LHCN-M2 (cell line): Measurements from ENCODE around the gene TFCP2. TPM values are rescaled to one million over a fixed set of nuclear protein-coding genes. Genes with fewer than 3 reads are reported as not detected.

ENCODE experiments used
- total RNA-seq: library from RNA; depleted of rRNA; stranded (reverse); fragments of >200 nt; gene quantifications from 2 replicates; pipeline ENCODE4 v1.2.3, GENCODE V29; 2014; rRNA removed

TFCP2 gene
- total RNA-seq, 1 experiment from 2014 or later, result 9.1 TPM

Other genes starting within 250 kb of the TFCP2 start
- not detected in 2 replicates for gene HIGD1C, start 220.6 kb downstream of the TFCP2 start, total RNA-seq
- gene SLC11A2, start 146.8 kb downstream of the TFCP2 start, total RNA-seq, result 29.2 and 36.7 TPM in 2 replicates
- 24.4 and 32.1 TPM in 2 replicates for gene LETMD1, start 124.8 kb downstream of the TFCP2 start, total RNA-seq
- 29.7 and 31.5 TPM in 2 replicates for gene CSRNP2, start 89.5 kb downstream of the TFCP2 start, total RNA-seq
- gene POU6F1, start 44.9 kb upstream of the TFCP2 start, total RNA-seq, result 1.2 and 1.8 TPM in 2 replicates
- gene DAZAP2, start 65.7 kb upstream of the TFCP2 start, total RNA-seq, result 147 and 195 TPM in 2 replicates
- gene SMAGP, start 97.3 kb upstream of the TFCP2 start, total RNA-seq, result 16.2 and 23.0 TPM in 2 replicates
- not detected in 2 replicates for gene BIN2, start 151.0 kb upstream of the TFCP2 start, total RNA-seq
- not detected in 2 replicates for gene CELA1, start 173.5 kb upstream of the TFCP2 start, total RNA-seq
- gene GALNT6, start 218.3 kb upstream of the TFCP2 start, total RNA-seq, result 0.13 TPM in 1 of 2 replicates, not detected in the other